Right cardiac atrium (tissue), 5 donors: ENCODE measurements around the gene FCHSD1. TPM values are rescaled to one million over a fixed set of nuclear protein-coding genes. Genes with fewer than 3 reads are reported as not detected.
"Not testable (repeated sequence)": the region's sequence is repeated elsewhere in the genome, so short reads cannot be mapped to it uniquely, and the experiment has no call there.

Experiments used
- ATAC-seq, 2 donors: fragments of 200-7000 bp; cut with Tn5 transposase; one replicate each; pipeline versions ENCODE4 v1.8.0 to v1.9.1; 2020; ENCODE audit warnings: moderate library complexity in 2 of 2, mild to moderate bottlenecking in 1 of 2
- DNase-seq, 3 donors: peaks; one replicate each; pipeline ENCODE4 v3.0.0-alpha.2; 2020
- H3K27ac ChIP-seq: one replicate; pipeline ENCODE4 v1.5.1; 2013; ENCODE audit warnings: mild to moderate bottlenecking, low read length, control low read depth, moderate library complexity
- H3K27me3 ChIP-seq: one replicate; pipeline ENCODE4 v1.6.1; 2013; ENCODE audit not compliant: control insufficient read depth, insufficient read depth
- H3K4me1 ChIP-seq: one replicate; pipeline ENCODE4 v1.6.1; 2013; ENCODE audit warnings: low read length; ENCODE audit not compliant: control insufficient read depth, insufficient read depth
- H3K4me3 ChIP-seq: one replicate; pipeline ENCODE4 v1.5.1; 2013; ENCODE audit warnings: low read length, control low read depth
- H3K9me3 ChIP-seq: one replicate; pipeline ENCODE4 v1.6.1; 2013; ENCODE audit warnings: low read length; ENCODE audit not compliant: control insufficient read depth
- WGBS: extraction: QIAGEN DNeasy Blood & Tissue Kit; methylation state at CpG from one replicate; pipeline ENCODE4 v1.1.7; 2013; 5-methylcytosine and 5-hydroxymethylcytosine counted together
- intact Hi-C, 4 donors: fragments of 100-400 bp; cut with DNase I; formaldehyde crosslinking; loops; one replicate each; pipeline versions ENCODE4 v1.11.0 to v1.14.0; 2022 to 2023
- polyA plus RNA-seq: library from polyadenylated mRNA; stranded (reverse); fragments of 200-250 nt; gene quantifications from one replicate; pipeline ENCODE4 v1.2.3, GENCODE V29; 2013
- total RNA-seq, 4 donors: library from RNA; stranded (reverse); fragmentation: NEBNext Ultra II Directional; extraction: Animal tissue kit (Norgen Biotek cat#: 25700); gene quantifications; one replicate each; pipeline ENCODE4 v1.2.1, GENCODE V29; 2021
- donor health status: healthy with polysubstance abuse.
- donor health status: DM: no; HTN: yes; CAD: no.
- donor health status: DM: no; HTN: no; CAD: no.
- donor health status: DM: no; HTN: yes; CAD: no; lungs with severe emphysema.
- donor health status: DM: yes; HTN: yes; CAD: no.

The FCHSD1 gene
- total and polyA plus RNA-seq, 5 donors, result 3.8 to 6.7 (median 4.3) TPM

GRCh38 chr5:141613344-141613743 lies 37.9 kb downstream of the FCHSD1 start:
- intact Hi-C loops, result no loop called here
- Histone ChIP-seq H3K27me3 (no peaks in the 10 kb centered on the region), H3K9me3 (no peaks in the 10 kb centered on the region), H3K4me3 (no peak overlapping the region), H3K4me1 (peaks cover 2% of the 10 kb centered on the region), H3K27ac (no peak overlapping the region)
- ATAC-seq (no peak), DNase-seq (no peak)

- Histone ChIP-seq H3K27ac (no peak overlapping the region), H3K4me1 (peaks cover 2% of the 10 kb centered on the region), H3K27me3 (no peaks in the 10 kb centered on the region), H3K4me3 (no peak overlapping the region), H3K9me3 (no peaks in the 10 kb centered on the region)
- intact Hi-C loops, result no loop called here
- ATAC-seq (no peak), DNase-seq (no peak)
- 78% methylated on average over 3 of the region's 3 CpGs for WGBS
Measured at GRCh38 chr5:141611289-141611688, 39.9 kb downstream of the FCHSD1 start.

- intact Hi-C loops, H3K27me3 ChIP-seq, H3K9me3 ChIP-seq, ATAC-seq, H3K4me1 ChIP-seq, DNase-seq, H3K4me3 ChIP-seq, H3K27ac ChIP-seq: not testable (repeated sequence)
- WGBS, result 97% methylated on average over 7 of the region's 7 CpGs
Measured at GRCh38 chr5:141609921-141610320, 41.3 kb downstream of the FCHSD1 start.

- WGBS, result 98% methylated on average over 3 of the region's 3 CpGs
- Histone ChIP-seq H3K4me1 (peaks cover 2% of the 10 kb centered on the region), H3K27me3 (no peaks in the 10 kb centered on the region), H3K27ac (no peak overlapping the region), H3K9me3 (no peaks in the 10 kb centered on the region), H3K4me3 (no peak overlapping the region)
- intact Hi-C loops, result no loop called here
- ATAC-seq, result no peak
- no peak for DNase-seq
Measured at GRCh38 chr5:141609044-141609443, 42.2 kb downstream of the FCHSD1 start.

GRCh38 chr5:141608557-141608956 lies 42.7 kb downstream of the FCHSD1 start:
- no peaks in the 10 kb centered on the region for H3K9me3 ChIP-seq
- H3K4me1 ChIP-seq, result peaks cover 3% of the 10 kb centered on the region
- DNase-seq (no peak), ATAC-seq (no peak)
- WGBS, result 81% methylated on average over 1 of the region's 1 CpG
- H3K4me3 ChIP-seq, result no peak overlapping the region
- no peak overlapping the region for H3K27ac ChIP-seq
- no peaks in the 10 kb centered on the region for H3K27me3 ChIP-seq
- intact Hi-C loops, result no loop called here

GRCh38 chr5:141608046-141608445 lies 43.2 kb downstream of the FCHSD1 start:
- 67% methylated on average over 2 of the region's 2 CpGs for WGBS
- Histone ChIP-seq H3K27me3 (no peaks in the 10 kb centered on the region), H3K4me1 (peaks cover 3% of the 10 kb centered on the region), H3K27ac (no peak overlapping the region), H3K4me3 (no peak overlapping the region), H3K9me3 (no peaks in the 10 kb centered on the region)
- intact Hi-C loops, result no loop called here
- ATAC-seq (no peak), DNase-seq (no peak)

- intact Hi-C loops, result no loop called here
- peak; percentile 84 to 89 for ATAC-seq
- H3K4me3 ChIP-seq, result no peak overlapping the region
- peak in 2 of 3 donors; percentile 43 to 67 for DNase-seq
- H3K27me3 ChIP-seq, result no peaks in the 10 kb centered on the region
- H3K27ac ChIP-seq, result peak overlapping the region; percentile 78
- peaks cover 3% of the 10 kb centered on the region for H3K4me1 ChIP-seq
- no peaks in the 10 kb centered on the region for H3K9me3 ChIP-seq
- WGBS, result 46% methylated on average over 6 of the region's 6 CpGs
Measured at GRCh38 chr5:141605523-141606277, 45.5 kb downstream of the FCHSD1 start.

GRCh38 chr5:141603923-141604717 lies 47.1 kb downstream of the FCHSD1 start:
- intact Hi-C loops, result no loop called here
- DNase-seq (peak; percentile 61 to 64 (median 63)), ATAC-seq (peak; percentile 94 to 96)
- no peak overlapping the region for H3K4me3 ChIP-seq
- 49% methylated on average over 6 of the region's 6 CpGs for WGBS
- H3K9me3 ChIP-seq, result no peaks in the 10 kb centered on the region
- H3K4me1 ChIP-seq, result peaks cover 3% of the 10 kb centered on the region
- no peaks in the 10 kb centered on the region for H3K27me3 ChIP-seq
- H3K27ac ChIP-seq, result peak overlapping the region; percentile 23

GRCh38 chr5:141602606-141603005 lies 48.6 kb downstream of the FCHSD1 start:
- ATAC-seq, result no peak
- WGBS, result 94% methylated on average over 1 of the region's 1 CpG
- no peaks in the 10 kb centered on the region for H3K27me3 ChIP-seq
- H3K4me1 ChIP-seq, result peaks cover 3% of the 10 kb centered on the region
- no peak for DNase-seq
- intact Hi-C loops, result no loop called here
- no peaks in the 10 kb centered on the region for H3K9me3 ChIP-seq
- H3K27ac ChIP-seq, result no peak overlapping the region
- no peak overlapping the region for H3K4me3 ChIP-seq

- Histone ChIP-seq H3K27ac (no peak overlapping the region), H3K9me3 (no peaks in the 10 kb centered on the region), H3K4me1 (no peaks in the 10 kb centered on the region), H3K27me3 (no peaks in the 10 kb centered on the region), H3K4me3 (no peak overlapping the region)
- ATAC-seq (peak; percentile 54 to 59), DNase-seq (no peak)
- WGBS, result 71% methylated on average over 3 of the region's 3 CpGs
- intact Hi-C loops, result no loop called here
Measured at GRCh38 chr5:141598391-141599345, 52.5 kb downstream of the FCHSD1 start.
